VCaP (cell line): ENCODE results near the gene DIS3L2.
"Not testable (repeated sequence)": the region's sequence is repeated elsewhere in the genome, so short reads cannot be mapped to it uniquely, and the experiment has no call there.

Source experiments
- H3K27ac ChIP-seq: fragments of 450-650 bp; 2 replicates; pipeline ENCODE4 v1.5.1; 2017
- TF ChIP-seq, protein P1 (sequence below): fragments of 450-650 bp; conservative IDR thresholded peaks from 2 replicates; pipeline ENCODE4 v1.5.1; 2017; ENCODE audit warnings: mild to moderate bottlenecking, moderate library complexity

Gene DIS3L2

DNA sequence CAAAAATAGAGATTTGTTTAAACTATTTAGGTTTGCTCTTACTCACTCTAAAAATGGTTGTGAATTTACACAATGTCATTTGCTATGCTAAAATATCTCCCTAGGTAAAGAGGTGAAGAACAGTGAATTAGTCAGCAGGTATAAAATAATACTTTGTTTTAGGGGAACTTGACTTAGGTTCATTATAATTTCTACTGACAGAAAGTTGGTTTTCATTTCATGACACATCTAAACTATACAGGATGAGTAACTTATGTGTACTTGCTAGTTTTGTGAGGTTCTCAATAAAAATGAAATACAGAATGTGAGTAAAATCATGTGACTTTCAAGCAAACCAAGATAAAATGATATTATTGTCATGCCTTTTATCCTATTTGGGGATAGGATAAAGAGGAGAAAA, 66.0 kb downstream of the DIS3L2 start:
- TF ChIP-seq, protein P1, sequence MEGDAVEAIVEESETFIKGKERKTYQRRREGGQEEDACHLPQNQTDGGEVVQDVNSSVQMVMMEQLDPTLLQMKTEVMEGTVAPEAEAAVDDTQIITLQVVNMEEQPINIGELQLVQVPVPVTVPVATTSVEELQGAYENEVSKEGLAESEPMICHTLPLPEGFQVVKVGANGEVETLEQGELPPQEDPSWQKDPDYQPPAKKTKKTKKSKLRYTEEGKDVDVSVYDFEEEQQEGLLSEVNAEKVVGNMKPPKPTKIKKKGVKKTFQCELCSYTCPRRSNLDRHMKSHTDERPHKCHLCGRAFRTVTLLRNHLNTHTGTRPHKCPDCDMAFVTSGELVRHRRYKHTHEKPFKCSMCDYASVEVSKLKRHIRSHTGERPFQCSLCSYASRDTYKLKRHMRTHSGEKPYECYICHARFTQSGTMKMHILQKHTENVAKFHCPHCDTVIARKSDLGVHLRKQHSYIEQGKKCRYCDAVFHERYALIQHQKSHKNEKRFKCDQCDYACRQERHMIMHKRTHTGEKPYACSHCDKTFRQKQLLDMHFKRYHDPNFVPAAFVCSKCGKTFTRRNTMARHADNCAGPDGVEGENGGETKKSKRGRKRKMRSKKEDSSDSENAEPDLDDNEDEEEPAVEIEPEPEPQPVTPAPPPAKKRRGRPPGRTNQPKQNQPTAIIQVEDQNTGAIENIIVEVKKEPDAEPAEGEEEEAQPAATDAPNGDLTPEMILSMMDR = no peak

GRCh38 chr2:232028071-232028470, 66.6 kb downstream of the DIS3L2 start:
- no peak overlapping the region for H3K27ac ChIP-seq
- TF ChIP-seq, protein P1 = no peak

More for the DNA sequence above, 66.0 kb downstream of the DIS3L2 start:
- H3K27ac ChIP-seq = no peak overlapping the region

- no peak overlapping the region for H3K27ac ChIP-seq
- TF ChIP-seq, protein P1 = no peak
Observed at GRCh38 chr2:232028631-232029030, 67.1 kb downstream of the DIS3L2 start.

DNA sequence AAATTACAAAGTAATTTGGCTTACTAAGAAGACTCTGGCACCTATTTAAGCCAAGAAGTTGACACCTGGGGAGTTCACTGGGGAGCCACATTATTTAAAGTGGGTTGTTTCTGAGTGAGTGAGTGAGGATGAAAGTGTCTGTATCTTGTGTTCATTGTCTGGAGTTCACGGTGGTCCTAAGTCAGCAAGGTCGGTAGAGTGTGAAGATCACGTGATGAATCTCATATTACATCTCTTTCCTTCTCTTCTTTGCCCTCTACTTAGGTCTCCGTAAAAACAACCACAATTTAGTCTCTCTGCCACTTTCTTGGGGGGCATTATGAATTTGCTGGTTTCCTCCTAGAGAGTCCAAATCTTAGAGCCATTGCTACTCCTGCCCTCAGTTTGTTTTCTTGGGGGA, 67.8 kb downstream of the DIS3L2 start:
- no peak overlapping the region for H3K27ac ChIP-seq
- TF ChIP-seq, protein P1 = no peak

GRCh38 chr2:232030229-232030628, 68.7 kb downstream of the DIS3L2 start:
- H3K27ac ChIP-seq = no peak overlapping the region
- TF ChIP-seq, protein P1 = no peak; the same call in 1 of the 2 replicates

DNA sequence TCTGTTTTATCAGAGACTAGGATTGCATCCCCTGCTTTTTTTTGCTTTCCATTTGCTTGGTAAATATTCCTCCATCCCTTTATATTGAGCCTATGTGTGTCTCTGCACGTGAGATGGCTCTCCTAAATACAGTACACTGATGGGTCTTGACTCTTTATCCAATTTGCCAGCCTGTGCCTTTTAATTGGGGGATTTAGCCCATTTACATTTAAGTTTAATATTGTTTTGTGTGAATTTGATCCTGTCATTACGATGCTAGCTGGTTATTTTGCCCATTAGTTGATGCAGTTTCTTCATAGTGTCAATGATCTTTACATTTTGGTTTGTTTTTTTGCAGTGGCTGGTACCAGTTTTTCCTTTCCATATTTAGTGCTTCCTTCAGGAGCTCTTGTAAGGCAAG, 73.8 kb downstream of the DIS3L2 start:
- H3K27ac ChIP-seq = not testable (repeated sequence)

DNA sequence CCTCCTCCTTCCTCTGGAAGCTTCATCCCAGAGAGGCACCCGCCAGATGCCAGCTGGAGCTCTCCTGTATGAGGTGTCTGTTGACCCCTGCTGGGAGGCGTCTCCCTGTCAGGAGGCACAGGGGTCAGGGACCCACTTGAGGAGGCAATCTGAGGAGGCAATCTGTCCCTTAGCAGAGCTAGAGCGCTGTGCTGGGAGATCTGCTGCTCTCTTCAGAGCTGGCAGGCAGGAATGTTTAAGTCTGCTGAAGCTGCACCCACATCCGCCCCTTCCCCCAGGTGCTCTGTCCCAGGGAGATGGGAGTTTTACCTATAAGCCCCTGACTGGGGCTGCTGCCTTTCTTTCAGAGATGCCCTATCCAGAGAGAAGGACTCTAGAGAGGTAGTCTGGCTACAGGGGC, 75.4 kb downstream of the DIS3L2 start:
- not testable (repeated sequence) for H3K27ac ChIP-seq

DNA sequence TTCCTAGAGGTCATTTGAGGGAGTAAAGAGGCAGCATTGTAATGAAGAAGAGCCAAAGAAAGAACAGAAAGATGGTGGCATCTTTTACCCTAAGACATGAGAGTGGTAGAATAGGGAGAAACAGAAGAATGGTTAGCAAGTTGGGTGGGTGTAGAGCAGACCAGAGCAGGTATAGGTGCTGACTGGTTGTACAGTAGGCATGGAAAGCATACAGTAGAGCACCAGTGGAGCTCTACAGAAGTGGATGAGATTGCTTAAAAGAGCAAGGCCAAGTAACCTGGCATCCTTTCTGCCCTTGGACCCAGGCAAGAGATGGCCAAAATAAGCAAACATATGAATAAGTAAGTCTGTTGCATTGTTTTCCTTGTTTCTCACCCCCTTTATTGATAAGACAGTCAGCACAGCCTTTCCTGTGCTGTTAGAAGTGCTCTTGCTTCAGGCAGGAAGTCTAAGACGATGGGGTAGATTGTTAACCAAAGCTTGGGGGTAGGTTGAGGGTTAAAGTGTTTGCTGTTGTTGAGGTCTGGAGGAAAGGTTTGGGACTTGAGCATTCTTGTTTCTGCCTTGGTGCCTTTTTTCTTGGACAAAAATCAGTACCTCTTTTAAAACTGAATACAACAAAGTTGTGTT, 76.9 kb downstream of the DIS3L2 start:
- TF ChIP-seq, protein P1 = no peak
- no peak overlapping the region for H3K27ac ChIP-seq

DNA sequence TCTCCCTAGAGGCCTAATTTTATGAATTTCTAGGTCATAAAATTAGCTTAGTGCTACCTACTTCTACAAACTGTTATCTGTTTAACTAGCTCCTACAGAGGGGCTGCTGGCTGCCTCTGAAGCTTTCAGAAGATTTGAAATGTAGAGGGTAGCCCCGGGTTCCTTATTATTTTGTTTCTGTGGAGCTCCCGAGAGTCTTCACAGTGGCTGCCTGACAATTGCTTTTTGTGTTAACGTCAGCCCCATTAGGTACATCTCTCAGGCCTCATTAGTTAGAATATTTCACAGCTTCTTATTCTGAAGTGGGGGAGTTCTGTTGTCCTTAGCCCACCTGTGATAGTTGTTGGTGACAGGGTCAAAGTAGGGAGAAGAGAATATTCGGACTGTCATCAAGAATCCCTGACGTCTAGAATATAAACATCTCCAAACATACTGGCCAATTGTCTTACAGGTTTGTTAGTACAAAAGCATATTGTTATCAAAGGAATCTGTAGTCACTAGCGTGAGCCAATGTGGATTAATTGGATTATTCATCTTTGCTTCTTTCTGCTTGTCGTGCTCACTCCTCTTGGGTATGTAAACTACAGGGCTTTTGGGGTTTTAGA, 77.5 kb downstream of the DIS3L2 start:
- no peak overlapping the region for H3K27ac ChIP-seq
- TF ChIP-seq, protein P1 = no peak
